Skeletal muscle tissue (tissue), 5 donors: ENCODE measurements around the gene TMEM198. TPM values are rescaled to one million over a fixed set of nuclear protein-coding genes. Genes with fewer than 3 reads are reported as not detected.
A peak's percentile ranks its signal among the peaks of the same experiment; 100 is the strongest.

ENCODE experiments used
- H3K27ac ChIP-seq: one replicate; pipeline ENCODE4 v1.7.0; 2013; ENCODE audit warnings: mild to moderate bottlenecking, low read depth, low read length, inconsistent platforms
- H3K27me3 ChIP-seq, 3 donors: one replicate each; pipeline ENCODE4 v1.7.0; 2013; ENCODE audit warnings: low read length in 3 of 3; ENCODE audit not compliant: control insufficient read depth in 3 of 3, insufficient read depth in 3 of 3
- H3K36me3 ChIP-seq, 3 donors: one replicate each; pipeline ENCODE4 v1.7.0; 2013; ENCODE audit warnings: low read length in 3 of 3; ENCODE audit not compliant: control insufficient read depth in 3 of 3, insufficient read depth in 3 of 3
- H3K4me1 ChIP-seq, 3 donors: one replicate each; pipeline ENCODE4 v1.7.0; 2013; ENCODE audit warnings: low read length in 3 of 3, mild to moderate bottlenecking in 3 of 3; ENCODE audit not compliant: control insufficient read depth in 3 of 3, insufficient read depth in 3 of 3
- H3K4me3 ChIP-seq, 3 donors: one replicate each; pipeline ENCODE4 v1.7.0; 2013; ENCODE audit warnings: low read length in 3 of 3
- H3K9ac ChIP-seq, 3 donors: one replicate each; pipeline ENCODE4 v1.7.0; 2013; ENCODE audit warnings: low read length in 3 of 3, mild to moderate bottlenecking in 3 of 3, moderate library complexity in 2 of 3, low read depth in 1 of 3
- H3K9me3 ChIP-seq, 3 donors: one replicate each; pipeline ENCODE4 v1.7.0; 2013; ENCODE audit warnings: low read length in 3 of 3; ENCODE audit not compliant: control insufficient read depth in 3 of 3
- small RNA-seq: library from RNA; depleted of rRNA; stranded (forward); fragments of <200 nt; gene quantifications from one replicate; pipeline ENCODE3, GENCODE V24; 2014
- total RNA-seq: library from RNA; depleted of rRNA; stranded (reverse); fragments of >200 nt; gene quantifications from one replicate; pipeline ENCODE4 v1.2.3, GENCODE V29; 2014
- donor health status: Osteomylitis.

The TMEM198 gene
- total RNA-seq, 1 donor from 2014 or later = 2.1 TPM

- Histone ChIP-seq H3K4me1 (peaks cover 8 to 13% (median 10%) of the 10 kb centered on the region in 3 donors), H3K27me3 (no peaks in the 10 kb centered on the region), H3K36me3 (peaks cover 14 to 18% (median 16%) of the 10 kb centered on the region in 3 donors), H3K9ac (peak within 1 kb of the TSS; percentile 83 to 98 (median 92)), H3K4me3 (peak within 1 kb of the TSS; percentile 91 to 97 (median 96)), H3K27ac (peak within 1 kb of the TSS; percentile 88), H3K9me3 (no peaks in the 10 kb centered on the region)
Measured at GRCh38 chr2:219597552-219598307, 53.9 kb downstream of the TMEM198 start, which contains the start of gene STK11IP. Gene STK11IP, plus strand, starts transcription at chr2:219597857. Its CDS starts 263 bp downstream, at chr2:219598120.

- Histone ChIP-seq H3K9ac (peak overlapping the region; percentile 83 to 98 (median 92)), H3K4me1 (peaks cover 8 to 13% (median 10%) of the 10 kb centered on the region in 3 donors), H3K9me3 (no peaks in the 10 kb centered on the region), H3K27ac (peak overlapping the region; percentile 88), H3K27me3 (no peaks in the 10 kb centered on the region), H3K4me3 (peak overlapping the region; percentile 91 to 97 (median 96)), H3K36me3 (peaks cover 15 to 21% (median 16%) of the 10 kb centered on the region in 3 donors)
Measured at GRCh38 chr2:219598308-219599078, 54.7 kb downstream of the TMEM198 start.

Small RNA genes within 50 kb of the gene (small RNA-seq; reads per million reads assigned to genes)
- gene MIR3132 (not detected), gene RN7SKP213 (not detected)

Other genes with a start within 250 kb of the TMEM198 start
- gene PTPRN, start 234.6 kb upstream of the TMEM198 start, total RNA-seq = not detected
- gene RESP18, start 211.3 kb upstream of the TMEM198 start, total RNA-seq = not detected
- 25.1 TPM for gene DNPEP, start 156.1 kb upstream of the TMEM198 start, total RNA-seq
- gene DES, start 125.7 kb upstream of the TMEM198 start, total RNA-seq = 3,588 TPM
- gene SPEG, start 109.2 kb upstream of the TMEM198 start, total RNA-seq = 95.5 TPM
- gene GMPPA, start 45.1 kb upstream of the TMEM198 start, total RNA-seq = 27.7 TPM
- not detected for gene ASIC4, start 29.5 kb upstream of the TMEM198 start, total RNA-seq
- 33.4 TPM for gene CHPF, start 219 bp upstream of the TMEM198 start, total RNA-seq
- 87.2 TPM for gene OBSL1, start 27.5 kb downstream of the TMEM198 start, total RNA-seq
- not detected for gene INHA, start 28.3 kb downstream of the TMEM198 start, total RNA-seq
- gene STK11IP, start 53.8 kb downstream of the TMEM198 start, total RNA-seq = 8.9 TPM
- 2.1 TPM for gene SLC4A3, start 83.6 kb downstream of the TMEM198 start, total RNA-seq